RWPE1 (cell line): ENCODE results near the gene RAB3GAP2.
"Not testable (repeated sequence)": the region's sequence is repeated elsewhere in the genome, so short reads cannot be mapped to it uniquely, and the experiment has no call there.

ENCODE experiments used
- CTCF ChIA-PET: fragments of 350-600 bp; sonication (Branson Sonifier 250); formaldehyde crosslinking; extraction: SDS; loops from one replicate; lab custom pipeline; 2021; lab: Yijun Ruan, JAX
- POLR2A ChIA-PET: fragments of 400-600 bp; formaldehyde crosslinking; extraction: SDS; loops from one replicate; lab custom pipeline; 2020; ENCODE audit warnings: antibody characterized with exemption; ENCODE audit not compliant: low non-redundant PET; lab: Yijun Ruan, JAX
- DNase-seq: peaks from one replicate; pipeline ENCODE4 v3.0.0; 2012; ENCODE audit warnings: low spot score
- H3K27ac ChIP-seq: fragments of 450-650 bp; 2 replicates; pipeline ENCODE4 v1.5.1; 2017
- CTCF ChIP-seq: fragments of 450-650 bp; conservative IDR thresholded peaks from 2 replicates; pipeline ENCODE4 v1.5.1; 2017; ENCODE audit warnings: low read depth, mild to moderate bottlenecking

RAB3GAP2 gene

GRCh38 chr1:220275430-220275829 lies 3.2 kb upstream of the RAB3GAP2 start:
- H3K27ac ChIP-seq: no peak overlapping the region
- CTCF ChIA-PET: interaction anchor here (0.6 kb wide), 1 partner anchor 535 kb away, joined by 3 read pairs; no protein-coding TSS in a partner anchor
- DNase-seq: no peak
- POLR2A ChIA-PET: no interaction called here
- TF ChIP-seq CTCF: no peak

GRCh38 chr1:220274251-220274855 lies 2.1 kb upstream of the RAB3GAP2 start:
- ChIA-PET POLR2A (interaction anchor here (0.6 kb wide), 1 partner anchor 420 kb away, joined by 4 read pairs; no protein-coding TSS in a partner anchor), CTCF (no interaction called here)
- no peak for TF ChIP-seq CTCF
- no peak for DNase-seq
- H3K27ac ChIP-seq: no peak overlapping the region

- ChIA-PET CTCF (interaction anchor here (0.6 to 1.0 kb wide), 5 partner anchors 56 to 1331 kb away, joined by 3 to 7 read pairs (median 4); no protein-coding TSS in a partner anchor), POLR2A (interaction anchor here (0.6 to 1.3 kb wide), 3 partner anchors 13 to 514 kb away, joined by 3 to 4 read pairs (median 3); partner anchors contain the start of gene MTARC1)
- no peak for DNase-seq
- H3K27ac ChIP-seq: peak overlapping the region; percentile 83
- no peak for TF ChIP-seq CTCF
Observed at GRCh38 chr1:220272841-220273090, 513 bp upstream of the RAB3GAP2 start.

- peak overlapping the region; percentile 83 for H3K27ac ChIP-seq
- DNase-seq: peak; percentile 54
- TF ChIP-seq CTCF: no peak
- ChIA-PET POLR2A (interaction anchor here (0.7 to 1.3 kb wide), 3 partner anchors 12 to 515 kb away, joined by 3 to 4 read pairs (median 4); partner anchors contain the start of gene MTARC1), CTCF (interaction anchor here (0.6 to 1.0 kb wide), 3 partner anchors 21 to 553 kb away, joined by 3 to 7 read pairs (median 3); no protein-coding TSS in a partner anchor)
Observed at GRCh38 chr1:220271706-220272046, 577 bp downstream of the RAB3GAP2 start.

GRCh38 chr1:220269036-220269435 lies 3.2 kb downstream of the RAB3GAP2 start:
- TF ChIP-seq CTCF: no peak
- POLR2A ChIA-PET: no interaction called here
- CTCF ChIA-PET: interaction anchor here (2.2 kb wide), 1 partner anchor 12 kb away, joined by 10 read pairs; no protein-coding TSS in a partner anchor
- DNase-seq: no peak
- no peak overlapping the region for H3K27ac ChIP-seq

GRCh38 chr1:220267630-220268029 lies 4.6 kb downstream of the RAB3GAP2 start:
- ChIA-PET POLR2A (no interaction called here), CTCF (interaction anchor here (0.7 to 2.2 kb wide), 2 partner anchors 13 to 59 kb away, joined by 5 to 10 read pairs; no protein-coding TSS in a partner anchor)
- no peak for TF ChIP-seq CTCF
- no peak overlapping the region for H3K27ac ChIP-seq
- no peak for DNase-seq

- H3K27ac ChIP-seq, CTCF ChIA-PET, DNase-seq: not testable (repeated sequence)
- POLR2A ChIA-PET: interaction anchor here (0.6 kb wide), 2 partner anchors 12 to 23 kb away, joined by 3 to 4 read pairs; partner anchors contain the start of gene RAB3GAP2
Observed at GRCh38 chr1:220260228-220260627, 12.0 kb downstream of the RAB3GAP2 start.

GRCh38 chr1:220259756-220260155 lies 12.5 kb downstream of the RAB3GAP2 start:
- DNase-seq, H3K27ac ChIP-seq: not testable (repeated sequence)
- ChIA-PET POLR2A (interaction anchor here (0.6 kb wide), 1 partner anchor 13 kb away, joined by 4 read pairs; the partner anchor contains the start of gene RAB3GAP2), CTCF (interaction anchor here (0.7 kb wide), 1 partner anchor 10 kb away, joined by 3 read pairs; no protein-coding TSS in a partner anchor)

GRCh38 chr1:220256194-220256593 lies 16.1 kb downstream of the RAB3GAP2 start:
- H3K27ac ChIP-seq, POLR2A ChIA-PET, DNase-seq: not testable (repeated sequence)
- CTCF ChIA-PET: interaction anchor here (0.6 kb wide), 1 partner anchor 16 kb away, joined by 3 read pairs; no protein-coding TSS in a partner anchor
